A549 (cell line): Measurements from ENCODE around the gene STX18. TPM values are rescaled to one million over a fixed set of nuclear protein-coding genes. Genes with fewer than 3 reads are reported as not detected.

Source experiments
- ATAC-seq, 2 experiments: fragments of 200-7000 bp in 1 of 2; fragments of >200 bp in 1 of 2; cut with Nextera tagmentation in 1 of 2; cut with Tn5 transposase in 1 of 2; 3 replicates each; pipeline versions ENCODE4 v1.8.0 to v1.9.1; 2018 to 2020; ENCODE audit warnings: mild to moderate bottlenecking in 1 of 2, moderate library complexity in 1 of 2
- CTCF ChIA-PET: fragments of 300-600 bp; sonication (Branson Sonifier 250); formaldehyde crosslinking; extraction: SDS; loops from one replicate; lab custom pipeline; 2021; ENCODE audit warnings: antibody characterized with exemption, inconsistent platforms; lab: Yijun Ruan, JAX
- POLR2A ChIA-PET: fragments of 350-600 bp; formaldehyde crosslinking; extraction: SDS; loops from one replicate; lab custom pipeline; 2021; ENCODE audit warnings: antibody characterized with exemption, inconsistent platforms; lab: Yijun Ruan, JAX
- DNase-seq, 2 experiments: peaks; one replicate each; pipeline versions ENCODE4 v3.0.0 to v3.0.0-alpha.2; 2011 to 2016; ENCODE audit warnings: low read depth in 1 of 2, low spot score in 1 of 2
- FAIRE-seq: peaks from 2 replicates; lab custom pipeline; 2011; peaks lifted over from hg19 to GRCh38; lab: Jason Lieb, UNC
- H3K27ac ChIP-seq, 2 experiments: fragments of >200 bp; sonication (Bioruptor Twin); formaldehyde crosslinking; 3 replicates each; pipeline ENCODE4 v1.5.1; 2016 to 2017
- H3K4me1 ChIP-seq: fragments of >200 bp; sonication (Bioruptor Twin); formaldehyde crosslinking; 3 replicates; pipeline ENCODE4 v1.6.1; 2016
- H3K4me2 ChIP-seq: fragments of >200 bp; sonication (Bioruptor Twin); formaldehyde crosslinking; 3 replicates; pipeline ENCODE4 v1.6.1; 2016
- H3K4me3 ChIP-seq: fragments of >200 bp; sonication (Bioruptor Twin); formaldehyde crosslinking; 3 replicates; pipeline ENCODE4 v1.5.1; 2016
- H3K9me3 ChIP-seq: fragments of >200 bp; sonication (Bioruptor Twin); formaldehyde crosslinking; 3 replicates; pipeline ENCODE4 v1.6.1; 2016
- BHLHE40 ChIP-seq: IDR thresholded peaks from 2 replicates; pipeline ENCODE4 v1.6.1; 2012; ENCODE audit warnings: low read depth, low read length, inconsistent platforms
- EHF ChIP-seq: fragments of 250-450 bp; sonication (Bioruptor Pico); IDR thresholded peaks from 2 replicates; pipeline ENCODE4 v1.5.0; 2020; ENCODE audit warnings: mild to moderate bottlenecking
- EP300 ChIP-seq, 2 experiments: fragments of >200 bp; sonication (Bioruptor Twin); formaldehyde crosslinking; IDR thresholded peaks; 2 replicates in 1 of 2; 3 replicates in 1 of 2; pipeline ENCODE4 v1.6.1; 2016 to 2017
- FOSL2 ChIP-seq, 2 experiments: fragments of 450-650 bp in 1 of 2; fragments of >200 bp in 1 of 2; sonication (Bioruptor Twin) in 1 of 2; formaldehyde crosslinking; IDR thresholded peaks; 2 replicates each; pipeline versions ENCODE4 v1.5.0 to v1.6.1; 2016 to 2020; ENCODE audit warnings: mild to moderate bottlenecking in 1 of 2, moderate library complexity in 1 of 2
- GATA3 ChIP-seq: IDR thresholded peaks from 2 replicates; pipeline ENCODE4 v1.6.1; 2012; ENCODE audit warnings: borderline replicate concordance
- HDAC2 ChIP-seq: fragments of 200-600 bp; sonication (generic); IDR thresholded peaks from 2 replicates; pipeline ENCODE4 v1.6.1; 2016
- KDM1A ChIP-seq: fragments of 200-600 bp; sonication (generic); IDR thresholded peaks from 2 replicates; pipeline ENCODE4 v1.6.1; 2016; ENCODE audit warnings: low read depth, mild to moderate bottlenecking
- MYC ChIP-seq: IDR thresholded peaks from 2 replicates; pipeline ENCODE4 v1.6.1; 2012; ENCODE audit warnings: mild to moderate bottlenecking, inconsistent platforms, low read length, improper control_type of control experiment, borderline replicate concordance
- NPAS2 ChIP-seq: fragments of 250-450 bp; sonication (Bioruptor Pico); IDR thresholded peaks from 2 replicates; pipeline ENCODE4 v1.8.0; 2022; ENCODE audit warnings: mild to moderate bottlenecking, moderate library complexity, borderline replicate concordance
- NR3C1 ChIP-seq: fragments of >200 bp; sonication (Bioruptor Twin); formaldehyde crosslinking; IDR thresholded peaks from 3 replicates; pipeline ENCODE4 v1.6.1; 2017
- PHF8 ChIP-seq: fragments of 200-600 bp; sonication (generic); IDR thresholded peaks from 2 replicates; pipeline ENCODE4 v1.6.1; 2016; ENCODE audit warnings: low read depth, mild to moderate bottlenecking, antibody characterized with exemption, moderate library complexity, borderline replicate concordance
- POLR2AphosphoS2 ChIP-seq: conservative IDR thresholded peaks from 2 replicates; pipeline ENCODE4 v1.6.1; 2012; ENCODE audit warnings: low read length, improper control_type of control experiment, inconsistent platforms
- RAD21 ChIP-seq, 2 experiments: fragments of >200 bp in 1 of 2; sonication (Bioruptor Twin) in 1 of 2; formaldehyde crosslinking in 1 of 2; IDR thresholded peaks in 1 of 2; conservative IDR thresholded peaks in 1 of 2; 2 replicates in 1 of 2; 3 replicates in 1 of 2; pipeline ENCODE4 v1.6.1; 2012 to 2018; ENCODE audit warnings: inconsistent platforms in 1 of 2
- RARB ChIP-seq: fragments of 250-450 bp; sonication (Bioruptor Pico); IDR thresholded peaks from 2 replicates; pipeline ENCODE4 v1.8.0; 2021; ENCODE audit warnings: mild to moderate bottlenecking, moderate library complexity
- SMC3 ChIP-seq: fragments of >200 bp; sonication (Bioruptor Twin); formaldehyde crosslinking; IDR thresholded peaks from 3 replicates; pipeline ENCODE4 v1.6.1; 2018; ENCODE audit warnings: inconsistent platforms
- SREBF2 ChIP-seq: fragments of 450-650 bp; IDR thresholded peaks from 2 replicates; pipeline ENCODE4 v1.6.1; 2014; ENCODE audit warnings: mild to moderate bottlenecking, moderate library complexity
- ZC3H11A ChIP-seq: fragments of 450-650 bp; IDR thresholded peaks from 2 replicates; pipeline ENCODE4 v1.6.1; 2014; ENCODE audit warnings: antibody characterized with exemption, mild to moderate bottlenecking
- ZFP36 ChIP-seq: fragments of 450-650 bp; IDR thresholded peaks from 2 replicates; pipeline ENCODE4 v1.6.1; 2014; ENCODE audit warnings: borderline replicate concordance; ENCODE audit not compliant: partially characterized antibody
- ZNF302 ChIP-seq: fragments of 250-450 bp; sonication (Bioruptor Pico); IDR thresholded peaks from 2 replicates; pipeline ENCODE4 v1.9.0; 2021; ENCODE audit warnings: inconsistent platforms, mild to moderate bottlenecking, moderate library complexity
- WGBS: methylation state at CpG from one replicate; pipeline ENCODE4 v1.1.6; 2017; ENCODE audit errors: missing lambda C conversion rate; 5-methylcytosine and 5-hydroxymethylcytosine counted together
- polyA plus RNA-seq, 4 experiments: library from polyadenylated mRNA; depleted of rRNA in 3 of 4; stranded (reverse); fragments of >200 nt; fragmentation: RNase III in 1 of 4; extraction: RNeasy Plus Mini Kit Qiagen cat#74134 plus additional on column Dnase treatment in 1 of 4; gene quantifications; 2 replicates in 3 of 4; 3 replicates in 1 of 4; pipeline ENCODE4 v1.2.3, GENCODE V29; 2011 to 2017
- TF ChIP-seq, protein P1 (sequence below): fragments of >200 bp; sonication (Bioruptor Twin); formaldehyde crosslinking; IDR thresholded peaks from 2 replicates; pipeline ENCODE4 v1.6.1; 2016
- TF ChIP-seq, protein P2 (sequence below): fragments of 250-450 bp; sonication (Bioruptor Pico); IDR thresholded peaks from 2 replicates; pipeline ENCODE4 v1.5.0; 2020; ENCODE audit warnings: low read depth, mild to moderate bottlenecking, moderate library complexity
- TF ChIP-seq, protein P3 (sequence below): fragments of 250-450 bp; sonication (Bioruptor Pico); IDR thresholded peaks from 2 replicates; pipeline ENCODE4 v1.5.0; 2021; ENCODE audit warnings: mild to moderate bottlenecking, moderate library complexity, borderline replicate concordance
- TF ChIP-seq, protein P4 (sequence below): IDR thresholded peaks from 2 replicates; pipeline ENCODE4 v1.6.1; 2012

Gene STX18
- polyA plus RNA-seq, 2 of the 4 experiments (the other 2 are of a cell fraction), result 13.4 to 19.6 TPM

DNA sequence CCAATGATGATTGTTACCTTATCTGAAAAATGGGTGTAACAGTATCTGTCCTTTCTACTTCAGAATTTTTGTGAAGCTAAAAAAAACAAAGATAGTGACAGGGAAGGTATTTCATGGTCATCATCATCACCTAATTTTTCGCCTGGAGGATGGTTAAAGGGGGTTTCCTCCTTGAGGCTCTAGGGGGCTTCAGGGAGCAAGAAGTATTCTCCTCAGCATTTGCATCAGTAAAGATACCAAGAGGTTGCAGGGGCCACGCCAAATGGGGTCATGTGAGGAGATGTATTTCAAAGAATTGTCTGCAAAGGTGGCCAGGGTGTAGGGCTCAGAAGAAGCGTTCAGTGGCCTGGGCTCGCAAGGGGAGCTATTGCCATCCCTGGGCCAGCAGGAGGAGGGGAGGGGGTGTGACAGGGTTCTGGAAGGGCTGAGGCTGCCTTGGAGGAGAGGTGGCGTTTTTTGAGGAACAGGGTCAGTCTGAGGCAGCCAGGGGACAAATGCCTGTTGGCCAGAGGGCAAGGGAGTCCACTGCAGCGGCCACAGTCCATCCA, 162.2 kb downstream of the STX18 start:
- TF ChIP-seq EP300 (IDR thresholded peaks at IDR 0.05) (no peak), MYC (no peak)

DNA sequence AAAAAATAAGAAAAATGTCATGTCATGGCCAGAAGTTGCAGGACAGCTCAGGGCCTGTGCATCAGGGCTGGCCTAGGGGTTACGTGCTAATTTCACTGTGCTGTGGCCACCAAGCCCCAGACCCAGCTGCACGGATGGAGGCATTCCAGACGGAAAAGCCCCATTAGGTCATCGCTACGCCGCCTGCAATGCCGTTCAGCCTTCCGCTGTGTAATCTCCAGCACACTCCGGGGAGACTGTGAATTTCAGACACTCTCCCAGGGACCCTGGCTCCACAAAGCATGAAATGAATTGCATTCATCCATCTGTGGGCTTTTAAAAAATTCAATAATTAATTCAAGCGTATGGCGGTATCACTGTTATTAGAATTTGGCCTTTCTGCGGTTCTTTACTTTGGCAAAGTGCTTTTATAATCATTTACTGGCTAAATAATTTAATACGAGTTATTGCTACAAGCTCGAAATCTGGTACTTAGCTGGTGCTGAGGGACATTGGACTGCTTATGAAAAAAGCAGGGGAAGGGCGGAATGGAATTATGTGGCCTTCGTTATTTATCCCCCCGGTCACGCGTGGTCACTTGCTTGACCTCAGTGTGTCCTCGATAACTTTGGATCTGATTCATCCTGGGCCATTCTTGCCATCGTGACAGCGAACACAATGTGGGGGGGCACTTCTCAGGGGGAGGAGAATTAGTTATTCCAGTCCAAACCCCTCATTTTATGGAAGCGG, 164.0 kb downstream of the STX18 start:
- H3K4me1 ChIP-seq, result no peaks in the 10 kb centered on the region
- no peak overlapping the region for H3K4me2 ChIP-seq
- H3K9me3 ChIP-seq, result peaks cover 7% of the 10 kb centered on the region; the same call in 1 of the 3 replicates
- TF ChIP-seq RARB (CRISPR knock-in tag) (no peak), SMC3 (no peak), POLR2AphosphoS2 (no peak), SREBF2 (no peak), HDAC2 (no peak)
- TF ChIP-seq, all 56 proteins: peak for 0
- DNase-seq (no peak), FAIRE-seq (no peak), ATAC-seq (no peak)
- no peak overlapping the region for H3K4me3 ChIP-seq
- POLR2A ChIA-PET, result interaction anchor here (0.6 kb wide), 1 partner anchor 20 kb away, joined by 3 read pairs; no protein-coding TSS in a partner anchor
- CTCF ChIA-PET, result interaction anchor here (0.6 kb wide), 1 partner anchor 52 kb away, joined by 3 read pairs; no protein-coding TSS in a partner anchor
- H3K27ac ChIP-seq, result no peak overlapping the region
- 70% methylated on average over 22 of the region's 23 CpGs for WGBS

More for the DNA sequence above, 162.2 kb downstream of the STX18 start:
- H3K27ac ChIP-seq, result no peak overlapping the region
- ChIA-PET POLR2A (no interaction called here), CTCF (no interaction called here)
- H3K4me2 ChIP-seq, result no peak overlapping the region
- WGBS, result 27% methylated on average over 5 of the region's 6 CpGs
- FAIRE-seq (no peak), DNase-seq (no peak), ATAC-seq (no peak)
- H3K9me3 ChIP-seq, result 0 out of 3 replicates have a peak, but pooled peaks cover 2% of the 10 kb centered on the region
- no peak overlapping the region for H3K4me3 ChIP-seq
- no peaks in the 10 kb centered on the region for H3K4me1 ChIP-seq

DNA sequence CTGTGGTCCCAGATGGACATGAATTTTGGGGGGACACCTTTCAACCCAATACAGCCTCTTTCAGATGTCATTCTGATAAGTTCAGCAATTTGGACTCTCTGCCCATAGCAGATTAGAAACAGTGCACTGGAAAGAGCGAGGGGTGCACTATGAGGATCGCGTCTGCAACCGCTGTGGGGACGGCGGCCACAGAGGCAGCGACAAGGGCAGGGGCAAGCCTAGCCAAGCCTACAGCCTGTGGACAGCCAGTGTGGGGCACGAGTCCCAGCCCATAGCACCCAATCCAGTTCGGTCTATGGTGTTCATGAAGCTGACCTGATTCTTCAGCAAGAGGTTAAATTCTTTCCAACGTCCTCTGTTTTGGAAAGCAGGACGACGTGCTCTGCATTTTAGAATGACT, 164.7 kb downstream of the STX18 start:
- Histone ChIP-seq H3K27ac (no peak overlapping the region), H3K4me2 (no peak overlapping the region), H3K9me3 (peaks cover 7% of the 10 kb centered on the region; the same call in 1 of the 3 replicates), H3K4me3 (no peak overlapping the region), H3K4me1 (no peaks in the 10 kb centered on the region)
- ATAC-seq, result no peak
- 66% methylated on average over 12 of the region's 12 CpGs for WGBS
- no peak for FAIRE-seq
- no peak for DNase-seq
- ChIA-PET POLR2A (no interaction called here), CTCF (no interaction called here)
- TF ChIP-seq ZFP36, result no peak
- no peak for TF ChIP-seq PHF8
- no peak for TF ChIP-seq RAD21 (conservative IDR thresholded peaks at IDR 0.05 in 1 of 2, IDR thresholded peaks at IDR 0.05 in 1 of 2)
- TF ChIP-seq GATA3, result no peak
- no peak for TF ChIP-seq FOSL2 (IDR thresholded peaks at IDR 0.05)
- no peak for TF ChIP-seq FOSL2 (CRISPR knock-in tag; IDR thresholded peaks at IDR 0.05)
- no peak for TF ChIP-seq NPAS2 (CRISPR knock-in tag)
- TF ChIP-seq, protein P1, sequence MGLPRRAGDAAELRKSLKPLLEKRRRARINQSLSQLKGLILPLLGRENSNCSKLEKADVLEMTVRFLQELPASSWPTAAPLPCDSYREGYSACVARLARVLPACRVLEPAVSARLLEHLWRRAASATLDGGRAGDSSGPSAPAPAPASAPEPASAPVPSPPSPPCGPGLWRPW, result no peak
- no peak for TF ChIP-seq BHLHE40
- TF ChIP-seq EHF, result no peak
- TF ChIP-seq, protein P2, sequence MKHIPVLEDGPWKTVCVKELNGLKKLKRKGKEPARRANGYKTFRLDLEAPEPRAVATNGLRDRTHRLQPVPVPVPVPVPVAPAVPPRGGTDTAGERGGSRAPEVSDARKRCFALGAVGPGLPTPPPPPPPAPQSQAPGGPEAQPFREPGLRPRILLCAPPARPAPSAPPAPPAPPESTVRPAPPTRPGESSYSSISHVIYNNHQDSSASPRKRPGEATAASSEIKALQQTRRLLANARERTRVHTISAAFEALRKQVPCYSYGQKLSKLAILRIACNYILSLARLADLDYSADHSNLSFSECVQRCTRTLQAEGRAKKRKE, result no peak
- no peak for TF ChIP-seq NR3C1
- no peak for TF ChIP-seq ZNF302 (CRISPR knock-in tag)
- no peak for TF ChIP-seq HDAC2
- TF ChIP-seq ZC3H11A, result no peak
- TF ChIP-seq POLR2AphosphoS2, result no peak
- TF ChIP-seq, protein P3, sequence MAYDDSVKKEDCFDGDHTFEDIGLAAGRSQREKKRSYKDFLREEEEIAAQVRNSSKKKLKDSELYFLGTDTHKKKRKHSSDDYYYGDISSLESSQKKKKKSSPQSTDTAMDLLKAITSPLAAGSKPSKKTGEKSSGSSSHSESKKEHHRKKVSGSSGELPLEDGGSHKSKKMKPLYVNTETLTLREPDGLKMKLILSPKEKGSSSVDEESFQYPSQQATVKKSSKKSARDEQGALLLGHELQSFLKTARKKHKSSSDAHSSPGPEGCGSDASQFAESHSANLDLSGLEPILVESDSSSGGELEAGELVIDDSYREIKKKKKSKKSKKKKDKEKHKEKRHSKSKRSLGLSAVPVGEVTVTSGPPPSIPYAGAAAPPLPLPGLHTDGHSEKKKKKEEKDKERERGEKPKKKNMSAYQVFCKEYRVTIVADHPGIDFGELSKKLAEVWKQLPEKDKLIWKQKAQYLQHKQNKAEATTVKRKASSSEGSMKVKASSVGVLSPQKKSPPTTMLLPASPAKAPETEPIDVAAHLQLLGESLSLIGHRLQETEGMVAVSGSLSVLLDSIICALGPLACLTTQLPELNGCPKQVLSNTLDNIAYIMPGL (CRISPR knock-in tag), result no peak
- TF ChIP-seq, protein P4, sequence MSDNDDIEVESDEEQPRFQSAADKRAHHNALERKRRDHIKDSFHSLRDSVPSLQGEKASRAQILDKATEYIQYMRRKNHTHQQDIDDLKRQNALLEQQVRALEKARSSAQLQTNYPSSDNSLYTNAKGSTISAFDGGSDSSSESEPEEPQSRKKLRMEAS, result no peak
- no peak for TF ChIP-seq KDM1A
